Tibial nerve (tissue), 3 donors: ENCODE measurements around the gene SHROOM3.

ENCODE experiments used
- POLR2A ChIP-seq, 2 donors: fragments of 450-650 bp; IDR thresholded peaks; one replicate each; pipeline ENCODE4 v1.6.1; 2017; ENCODE audit warnings: antibody characterized with exemption in 2 of 2, mild to moderate bottlenecking in 2 of 2, moderate library complexity in 2 of 2
- TF ChIP-seq, protein P1 (sequence below), 5 experiments: fragments of 200-600 bp in 3 of 5; fragments of 450-650 bp in 2 of 5; sonication (generic) in 3 of 5; IDR thresholded peaks; one replicate each; pipeline ENCODE4 v1.5.1; 2016 to 2019; ENCODE audit warnings: antibody characterized with exemption in 5 of 5, mild to moderate bottlenecking in 3 of 5, moderate library complexity in 2 of 5

DNA sequence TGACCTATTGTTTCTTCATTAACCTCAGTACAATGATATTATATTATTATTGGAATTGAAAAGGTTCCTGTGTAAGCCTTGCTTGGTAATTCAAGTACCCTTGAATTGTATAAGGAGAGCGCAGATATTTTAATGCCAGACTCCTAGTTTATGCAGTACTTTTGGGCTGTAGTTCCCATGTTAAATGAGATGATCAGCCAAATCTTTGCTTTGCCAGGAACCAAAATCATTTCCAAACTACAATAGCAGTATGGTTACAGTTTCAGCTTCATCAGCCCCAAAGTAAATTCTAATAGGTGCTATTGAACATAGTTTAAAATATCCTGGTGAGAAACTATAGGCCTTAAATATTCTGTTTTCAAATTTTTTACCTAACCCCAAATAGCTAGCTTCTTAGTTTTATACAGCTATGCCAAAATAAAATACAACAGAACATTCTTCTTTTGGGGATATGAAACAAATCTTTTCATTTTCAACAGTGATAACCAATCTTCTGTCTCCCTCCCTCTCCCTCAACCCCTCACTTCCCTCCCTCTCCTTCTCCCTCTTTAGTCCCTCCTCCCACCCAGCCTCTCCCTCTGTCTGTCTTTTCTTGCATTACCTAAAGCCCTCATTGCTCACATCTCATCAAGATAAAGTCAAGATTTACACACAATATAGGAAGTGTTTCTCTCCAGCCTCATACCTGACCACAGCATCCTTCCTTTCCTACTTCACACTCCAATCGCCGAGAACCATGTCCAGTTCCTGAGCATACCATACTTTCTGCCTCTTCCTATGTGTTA is 190.1 kb downstream of the SHROOM3 start:
- TF ChIP-seq, protein P1, sequence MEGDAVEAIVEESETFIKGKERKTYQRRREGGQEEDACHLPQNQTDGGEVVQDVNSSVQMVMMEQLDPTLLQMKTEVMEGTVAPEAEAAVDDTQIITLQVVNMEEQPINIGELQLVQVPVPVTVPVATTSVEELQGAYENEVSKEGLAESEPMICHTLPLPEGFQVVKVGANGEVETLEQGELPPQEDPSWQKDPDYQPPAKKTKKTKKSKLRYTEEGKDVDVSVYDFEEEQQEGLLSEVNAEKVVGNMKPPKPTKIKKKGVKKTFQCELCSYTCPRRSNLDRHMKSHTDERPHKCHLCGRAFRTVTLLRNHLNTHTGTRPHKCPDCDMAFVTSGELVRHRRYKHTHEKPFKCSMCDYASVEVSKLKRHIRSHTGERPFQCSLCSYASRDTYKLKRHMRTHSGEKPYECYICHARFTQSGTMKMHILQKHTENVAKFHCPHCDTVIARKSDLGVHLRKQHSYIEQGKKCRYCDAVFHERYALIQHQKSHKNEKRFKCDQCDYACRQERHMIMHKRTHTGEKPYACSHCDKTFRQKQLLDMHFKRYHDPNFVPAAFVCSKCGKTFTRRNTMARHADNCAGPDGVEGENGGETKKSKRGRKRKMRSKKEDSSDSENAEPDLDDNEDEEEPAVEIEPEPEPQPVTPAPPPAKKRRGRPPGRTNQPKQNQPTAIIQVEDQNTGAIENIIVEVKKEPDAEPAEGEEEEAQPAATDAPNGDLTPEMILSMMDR (IDR thresholded peaks at IDR 0.05): no peak
- TF ChIP-seq POLR2A (IDR thresholded peaks at IDR 0.05): no peak
